ENCODE results near the gene C16orf74.

C16orf74 gene

DNA sequence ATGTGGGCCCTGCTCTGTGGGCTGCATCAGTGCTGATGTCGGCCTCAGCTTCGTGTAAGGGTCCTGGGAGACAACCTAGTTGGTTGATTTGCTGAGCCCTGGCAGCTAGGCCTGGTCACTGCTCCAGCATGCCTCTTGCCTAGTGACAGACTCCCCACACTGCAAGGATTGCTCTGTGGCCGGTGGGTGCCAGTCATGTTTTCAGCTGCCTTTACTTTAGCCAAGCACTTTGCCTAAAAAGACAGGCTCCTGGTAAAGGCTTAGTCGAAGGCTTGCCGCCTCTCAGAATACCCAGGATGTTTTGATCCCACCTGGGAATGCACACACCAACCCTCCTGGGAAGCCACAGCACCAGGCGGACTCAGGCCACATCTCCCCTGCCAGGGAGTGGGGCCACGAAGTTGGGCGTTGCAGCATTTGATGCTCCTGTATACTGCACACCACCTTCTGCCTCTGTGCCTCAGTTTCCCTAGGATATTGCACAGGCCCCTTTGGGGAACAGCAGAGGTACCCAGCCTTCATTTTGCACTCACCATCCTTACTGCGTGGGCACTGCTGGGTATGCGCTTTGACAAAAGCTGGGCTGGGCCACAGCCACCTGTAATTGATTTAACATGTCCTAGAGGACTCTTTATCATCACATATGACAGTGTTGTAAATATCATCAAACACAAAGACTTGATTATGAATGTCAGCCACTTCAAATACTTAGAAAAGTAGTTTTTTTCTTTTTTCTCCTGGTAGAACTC, 82.0 kb downstream of the C16orf74 start:
- H3K4me3 ChIP-seq (ENCODE audit: low read depth in 1 of 2, low read length in 1 of 2), result no peak overlapping the region
- peaks cover 93% of the 10 kb centered on the region for H3K36me3 ChIP-seq
- TF ChIP-seq, protein P1, sequence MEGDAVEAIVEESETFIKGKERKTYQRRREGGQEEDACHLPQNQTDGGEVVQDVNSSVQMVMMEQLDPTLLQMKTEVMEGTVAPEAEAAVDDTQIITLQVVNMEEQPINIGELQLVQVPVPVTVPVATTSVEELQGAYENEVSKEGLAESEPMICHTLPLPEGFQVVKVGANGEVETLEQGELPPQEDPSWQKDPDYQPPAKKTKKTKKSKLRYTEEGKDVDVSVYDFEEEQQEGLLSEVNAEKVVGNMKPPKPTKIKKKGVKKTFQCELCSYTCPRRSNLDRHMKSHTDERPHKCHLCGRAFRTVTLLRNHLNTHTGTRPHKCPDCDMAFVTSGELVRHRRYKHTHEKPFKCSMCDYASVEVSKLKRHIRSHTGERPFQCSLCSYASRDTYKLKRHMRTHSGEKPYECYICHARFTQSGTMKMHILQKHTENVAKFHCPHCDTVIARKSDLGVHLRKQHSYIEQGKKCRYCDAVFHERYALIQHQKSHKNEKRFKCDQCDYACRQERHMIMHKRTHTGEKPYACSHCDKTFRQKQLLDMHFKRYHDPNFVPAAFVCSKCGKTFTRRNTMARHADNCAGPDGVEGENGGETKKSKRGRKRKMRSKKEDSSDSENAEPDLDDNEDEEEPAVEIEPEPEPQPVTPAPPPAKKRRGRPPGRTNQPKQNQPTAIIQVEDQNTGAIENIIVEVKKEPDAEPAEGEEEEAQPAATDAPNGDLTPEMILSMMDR (IDR thresholded peaks at IDR 0.05), result no peak
- no peaks in the 10 kb centered on the region for H3K27me3 ChIP-seq
- H3K4me1 ChIP-seq (ENCODE audit: control insufficient read depth in 1 of 2, insufficient read depth in 1 of 2, low read depth in 1 of 2, low read length in 1 of 2), result no peaks in the 10 kb centered on the region
- H3K27ac ChIP-seq, result no peak overlapping the region
- no peaks in the 10 kb centered on the region for H3K9me3 ChIP-seq

DNA sequence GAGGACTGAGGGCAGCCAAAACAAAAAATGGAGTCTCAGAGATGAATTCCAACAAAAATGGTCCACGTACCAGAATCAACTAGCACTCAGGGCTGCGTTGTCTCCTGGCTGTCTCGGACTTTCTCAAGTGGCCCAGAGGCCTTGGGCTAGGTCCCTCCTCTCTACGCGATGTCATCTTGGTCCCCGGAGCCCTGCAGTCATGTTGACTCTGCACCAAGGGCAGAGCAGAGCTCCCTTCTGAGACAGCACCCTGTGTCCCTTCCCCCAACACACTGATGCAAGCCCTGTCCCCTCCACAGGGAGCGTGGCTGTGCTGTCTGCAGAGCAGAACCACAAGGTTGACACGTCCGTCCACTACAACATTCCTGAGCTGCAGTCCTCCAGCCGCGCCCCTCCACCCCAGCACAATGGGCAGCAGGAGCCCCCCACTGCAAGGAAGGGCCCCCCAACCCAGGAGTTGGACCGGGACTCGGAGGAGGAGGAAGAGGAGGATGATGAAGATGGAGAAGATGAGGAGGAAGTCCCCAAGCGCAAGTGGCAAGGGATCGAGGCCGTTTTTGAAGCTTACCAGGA, 83.0 kb downstream of the C16orf74 start:
- H3K36me3 ChIP-seq, result peaks cover 96% of the 10 kb centered on the region
- TF ChIP-seq, protein P1 (IDR thresholded peaks at IDR 0.05), result no peak

DNA sequence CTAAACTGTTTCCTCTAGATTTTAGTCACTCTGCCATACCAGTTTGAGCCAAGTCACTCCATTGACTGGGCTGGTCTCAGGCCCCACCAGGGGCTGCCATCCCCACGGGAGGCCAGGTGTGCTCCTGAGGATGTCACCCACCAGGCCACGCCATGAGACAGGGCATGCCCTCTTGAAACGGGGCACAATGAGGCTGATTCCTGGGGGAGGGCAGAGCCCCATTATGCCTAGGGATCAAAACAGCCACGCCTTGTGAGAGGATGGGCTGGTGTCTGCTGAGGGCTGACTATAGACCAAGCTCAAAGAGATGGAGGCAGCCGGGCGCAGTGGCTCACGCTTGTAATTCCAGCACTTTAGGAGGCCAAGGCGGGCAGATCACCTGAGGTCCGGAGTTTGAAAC, 83.6 kb downstream of the C16orf74 start:
- H3K36me3 ChIP-seq, result peaks cover 96% of the 10 kb centered on the region
- H3K4me1 ChIP-seq (ENCODE audit: control insufficient read depth in 1 of 2, insufficient read depth in 1 of 2, low read depth in 1 of 2, low read length in 1 of 2), result no peaks in the 10 kb centered on the region
- TF ChIP-seq, protein P1 (IDR thresholded peaks at IDR 0.05), result no peak
- H3K9me3 ChIP-seq, result no peaks in the 10 kb centered on the region
- H3K27me3 ChIP-seq, result no peaks in the 10 kb centered on the region
- no peak overlapping the region for H3K27ac ChIP-seq
- no peak overlapping the region for H3K4me3 ChIP-seq (ENCODE audit: low read depth in 1 of 2, low read length in 1 of 2)

More for the DNA sequence above, 83.0 kb downstream of the C16orf74 start:
- H3K4me3 ChIP-seq (ENCODE audit: low read depth in 1 of 2, low read length in 1 of 2), result no peak overlapping the region
- no peaks in the 10 kb centered on the region for H3K27me3 ChIP-seq
- no peaks in the 10 kb centered on the region for H3K4me1 ChIP-seq (ENCODE audit: control insufficient read depth in 1 of 2, insufficient read depth in 1 of 2, low read depth in 1 of 2, low read length in 1 of 2)
- no peaks in the 10 kb centered on the region for H3K9me3 ChIP-seq
- no peak overlapping the region for H3K27ac ChIP-seq

DNA sequence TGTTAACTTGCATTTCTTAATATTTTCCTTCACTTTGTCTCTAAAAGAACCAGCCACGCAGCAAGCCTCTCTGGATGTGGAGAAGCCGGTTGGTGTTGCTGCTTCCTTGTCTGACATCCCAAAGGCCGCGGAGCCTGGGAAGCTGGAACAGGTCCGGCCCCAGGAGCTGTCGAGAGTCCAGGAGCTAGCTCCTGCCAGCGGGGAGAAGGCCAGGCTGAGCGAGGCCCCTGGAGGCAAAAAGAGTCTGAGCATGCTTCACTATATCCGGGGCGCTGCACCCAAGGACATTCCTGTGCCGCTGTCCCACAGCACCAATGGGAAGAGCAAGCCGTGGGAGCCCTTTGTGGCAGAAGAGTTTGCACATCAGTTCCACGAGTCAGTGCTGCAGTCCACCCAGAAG, 85.0 kb downstream of the C16orf74 start:
- Histone ChIP-seq H3K36me3 (peaks cover 98% of the 10 kb centered on the region), H3K9me3 (no peaks in the 10 kb centered on the region), H3K4me3 (ENCODE audit: low read depth in 1 of 2, low read length in 1 of 2) (no peak overlapping the region), H3K27ac (no peak overlapping the region), H3K4me1 (ENCODE audit: control insufficient read depth in 1 of 2, insufficient read depth in 1 of 2, low read depth in 1 of 2, low read length in 1 of 2) (no peaks in the 10 kb centered on the region), H3K27me3 (no peaks in the 10 kb centered on the region)
- TF ChIP-seq, protein P1 (IDR thresholded peaks at IDR 0.05), result no peak

DNA sequence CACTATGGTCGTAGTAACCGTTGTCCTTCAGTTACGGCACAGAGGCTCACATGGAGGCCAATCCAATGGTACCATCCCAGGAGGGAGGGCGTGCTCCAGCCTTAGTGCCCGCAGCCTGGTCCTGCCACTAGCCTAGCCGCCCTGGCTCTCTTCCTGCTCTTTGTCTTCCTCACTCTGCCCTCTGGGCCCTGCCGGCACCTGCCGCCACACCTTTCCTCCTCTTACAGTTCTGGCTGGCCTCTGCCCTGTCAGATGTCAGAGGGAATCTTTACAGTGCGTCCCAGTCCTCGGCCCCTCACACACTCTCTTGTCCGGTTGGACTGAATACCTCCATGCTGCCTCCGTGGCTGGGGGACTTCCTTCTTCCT, 85.5 kb downstream of the C16orf74 start:
- H3K4me1 ChIP-seq (ENCODE audit: control insufficient read depth in 1 of 2, insufficient read depth in 1 of 2, low read depth in 1 of 2, low read length in 1 of 2), result no peaks in the 10 kb centered on the region

More for the DNA sequence above, 85.5 kb downstream of the C16orf74 start:
- H3K4me3 ChIP-seq (ENCODE audit: low read depth in 1 of 2, low read length in 1 of 2), result no peak overlapping the region
- H3K27me3 ChIP-seq, result no peaks in the 10 kb centered on the region
- H3K9me3 ChIP-seq, result no peaks in the 10 kb centered on the region
- H3K36me3 ChIP-seq, result peaks cover 98% of the 10 kb centered on the region
- H3K27ac ChIP-seq, result no peak overlapping the region
- TF ChIP-seq, protein P1 (IDR thresholded peaks at IDR 0.05), result no peak

Data from neutrophil (primary cell).